PFSK-1 (cell line): Measurements from ENCODE around the gene NDUFS3.

Source experiments
- FOXP2 ChIP-seq: optimal IDR thresholded peaks from 2 replicates; pipeline ENCODE3; 2011; ENCODE audit warnings: borderline replicate concordance, control low read depth, inconsistent platforms; ENCODE audit not compliant: insufficient read depth; ENCODE audit errors: extremely low read length, extremely low read depth
- POLR2AphosphoS5 ChIP-seq: IDR thresholded peaks from 2 replicates; pipeline ENCODE4 v1.6.1; 2012; ENCODE audit warnings: low read depth, mild to moderate bottlenecking, control low read depth, low read length, moderate library complexity
- TAF1 ChIP-seq: IDR thresholded peaks from 2 replicates; pipeline ENCODE4 v1.6.1; 2012; ENCODE audit warnings: low read length, control low read depth, borderline replicate concordance; ENCODE audit not compliant: insufficient read depth

DNA sequence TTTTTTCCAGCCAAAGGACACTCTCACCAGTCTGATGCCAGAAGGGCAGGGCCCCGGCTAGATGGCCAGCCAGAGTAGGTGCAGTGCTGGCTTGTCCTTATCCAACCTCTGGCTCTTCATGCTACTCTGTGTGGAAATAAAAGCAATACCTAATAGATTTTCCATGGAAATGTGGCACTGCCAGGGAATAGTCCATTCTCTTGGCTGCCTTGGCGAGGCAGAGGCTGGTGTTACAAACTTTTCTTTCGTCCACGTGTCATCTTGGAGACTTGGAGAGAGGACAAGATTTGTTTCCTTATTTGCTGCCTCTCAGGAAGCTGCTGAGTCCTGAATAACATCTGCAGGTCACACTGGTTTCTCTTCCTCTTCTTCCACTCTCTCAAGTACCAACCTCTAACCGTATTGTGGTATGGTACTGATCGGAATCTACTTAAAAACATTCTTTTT lies 32.5 kb downstream of the NDUFS3 start:
- TF ChIP-seq TAF1 (no peak), POLR2AphosphoS5 (no peak), FOXP2 (no peak)
